HEK293 (cell line): ENCODE results near the gene CPTP.

Source experiments
- CTCF ChIA-PET: fragments of 350-600 bp; formaldehyde crosslinking; extraction: SDS; loops from one replicate; lab custom pipeline; 2021; ENCODE audit warnings: antibody characterized with exemption; lab: Yijun Ruan, JAX
- POLR2A ChIA-PET: fragments of 300-600 bp; formaldehyde crosslinking; extraction: SDS; loops from one replicate; lab custom pipeline; 2020; ENCODE audit warnings: antibody characterized with exemption, inconsistent platforms; lab: Yijun Ruan, JAX
- H3K27ac ChIP-seq: fragments of 200-500 bp; sonication (Bioruptor generic); 2 replicates; pipeline ENCODE4 v1.5.1; 2014; ENCODE audit warnings: low read depth, low read length, control low read depth, inconsistent platforms; ENCODE audit errors: extremely low read depth
- H3K36me3 ChIP-seq, 2 experiments: fragments of 200-500 bp in 1 of 2; sonication (Bioruptor generic) in 1 of 2; 1 replicate in 1 of 2; 2 replicates in 1 of 2; pipeline ENCODE4 v1.5.1; 2014 to 2017; ENCODE audit warnings: inconsistent platforms in 2 of 2, low read length in 2 of 2; ENCODE audit not compliant: control insufficient read depth in 2 of 2, insufficient read depth in 1 of 2
- H3K4me1 ChIP-seq: fragments of 200-500 bp; sonication (Bioruptor generic); 2 replicates; pipeline ENCODE4 v1.5.1; 2014; ENCODE audit warnings: mild to moderate bottlenecking, low read length, inconsistent platforms; ENCODE audit not compliant: control insufficient read depth, insufficient read depth
- H3K4me3 ChIP-seq: 2 replicates; pipeline ENCODE4 v1.5.1; 2011; ENCODE audit warnings: low read depth, mild to moderate bottlenecking, control low read depth, low read length, moderate library complexity
- H3K9me3 ChIP-seq: fragments of 200-500 bp; sonication (Bioruptor generic); 2 replicates; pipeline ENCODE4 v1.5.1; 2014; ENCODE audit warnings: low read depth, low read length, inconsistent platforms; ENCODE audit not compliant: control insufficient read depth, insufficient read depth
- HIC1 ChIP-seq: fragments of 450-650 bp; formaldehyde crosslinking; IDR thresholded peaks from 2 replicates; pipeline ENCODE4 v1.5.1; 2016; ENCODE audit warnings: missing biosample characterization, missing genetic modification characterization
- PRDM1 ChIP-seq: fragments of 450-650 bp; formaldehyde crosslinking; IDR thresholded peaks from 2 replicates; pipeline ENCODE4; 2016; ENCODE audit warnings: missing biosample characterization, missing genetic modification characterization
- PRDM4 ChIP-seq: fragments of 450-650 bp; formaldehyde crosslinking; IDR thresholded peaks from 2 replicates; pipeline ENCODE4 v1.5.1; 2017; ENCODE audit warnings: missing biosample characterization, missing genetic modification characterization
- REST ChIP-seq: fragments of 450-650 bp; formaldehyde crosslinking; IDR thresholded peaks from 2 replicates; pipeline ENCODE4 v1.5.1; 2016; ENCODE audit warnings: missing biosample characterization, missing genetic modification characterization
- ZIC2 ChIP-seq: fragments of 450-650 bp; formaldehyde crosslinking; IDR thresholded peaks from 2 replicates; pipeline ENCODE4 v1.5.1; 2016; ENCODE audit warnings: missing biosample characterization, missing genetic modification characterization
- ZNF10 ChIP-seq: fragments of 450-650 bp; formaldehyde crosslinking; IDR thresholded peaks from 2 replicates; pipeline ENCODE4 v1.5.1; 2017; ENCODE audit warnings: missing biosample characterization, missing genetic modification characterization
- ZNF174 ChIP-seq: fragments of 450-650 bp; formaldehyde crosslinking; IDR thresholded peaks from 2 replicates; pipeline ENCODE4 v1.5.0; 2017; ENCODE audit warnings: missing biosample characterization, mild to moderate bottlenecking, missing genetic modification characterization
- ZNF341 ChIP-seq: fragments of 450-650 bp; formaldehyde crosslinking; IDR thresholded peaks from 2 replicates; pipeline ENCODE4; 2016; ENCODE audit warnings: low read depth, missing biosample characterization, missing genetic modification characterization
- ZNF362 ChIP-seq: fragments of 450-650 bp; formaldehyde crosslinking; IDR thresholded peaks from 2 replicates; pipeline ENCODE4 v1.5.1; 2016; ENCODE audit warnings: missing biosample characterization, missing genetic modification characterization
- ZNF791 ChIP-seq: fragments of 450-650 bp; formaldehyde crosslinking; IDR thresholded peaks from 2 replicates; pipeline ENCODE4 v1.5.1; 2016; ENCODE audit warnings: missing biosample characterization, missing genetic modification characterization
- ZNF792 ChIP-seq: fragments of 450-650 bp; formaldehyde crosslinking; IDR thresholded peaks from 2 replicates; pipeline ENCODE4 v1.5.1; 2016; ENCODE audit warnings: missing biosample characterization, missing genetic modification characterization
- ZSCAN5A ChIP-seq: fragments of 450-650 bp; formaldehyde crosslinking; IDR thresholded peaks from 2 replicates; pipeline ENCODE4 v1.5.1; 2016; ENCODE audit warnings: missing biosample characterization, missing genetic modification characterization
- TF ChIP-seq, protein P1 (sequence below): fragments of 450-650 bp; formaldehyde crosslinking; IDR thresholded peaks from 2 replicates; pipeline ENCODE4 v1.5.1; 2016; ENCODE audit warnings: missing biosample characterization, missing genetic modification characterization
- TF ChIP-seq, protein P2 (sequence below): fragments of 450-650 bp; formaldehyde crosslinking; conservative IDR thresholded peaks from 2 replicates; pipeline ENCODE4 v1.5.1; 2016; ENCODE audit warnings: low read depth, missing biosample characterization, missing genetic modification characterization

CPTP gene

DNA sequence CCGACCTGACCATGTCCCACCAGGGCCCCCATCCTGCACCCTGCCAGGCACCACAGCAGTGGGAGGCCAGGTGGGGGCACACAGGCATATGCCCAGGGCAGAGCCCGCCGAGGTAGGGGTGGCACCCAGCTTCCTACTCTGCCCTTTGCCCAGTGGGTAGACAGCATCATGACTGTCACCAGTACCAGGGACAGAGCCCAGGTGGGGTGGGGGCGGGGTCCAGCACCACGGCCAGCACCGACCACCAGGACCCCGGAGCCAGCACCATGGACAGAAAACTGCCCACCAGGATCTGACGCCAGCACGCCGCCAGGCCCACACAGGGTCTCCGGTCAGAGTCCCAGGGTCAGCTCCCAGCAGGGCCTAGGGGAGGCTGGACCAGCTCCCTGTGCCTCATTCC, 10.2 kb downstream of the CPTP start:
- H3K9me3 ChIP-seq, result no peaks in the 10 kb centered on the region
- POLR2A ChIA-PET, result interaction anchor here (0.6 to 2.4 kb wide), 6 partner anchors 10 to 218 kb away, joined by 3 to 7 read pairs (median 3); no protein-coding TSS in a partner anchor
- H3K27ac ChIP-seq, result no peak overlapping the region
- TF ChIP-seq PRDM4 (tag by site-specific recombination) (no peak), ZNF792 (tag by site-specific recombination) (no peak), ZNF341 (tag by site-specific recombination) (no peak), ZNF10 (tag by site-specific recombination) (no peak), ZIC2 (tag by site-specific recombination) (no peak), ZNF791 (tag by site-specific recombination) (no peak), ZSCAN5A (tag by site-specific recombination) (no peak), ZNF362 (tag by site-specific recombination) (no peak), HIC1 (tag by site-specific recombination) (peak; percentile 62; the same call in 1 of the 2 replicates), ZNF174 (no peak), REST (tag by site-specific recombination) (peak; percentile 100), PRDM1 (tag by site-specific recombination) (no peak)
- TF ChIP-seq, protein P1, sequence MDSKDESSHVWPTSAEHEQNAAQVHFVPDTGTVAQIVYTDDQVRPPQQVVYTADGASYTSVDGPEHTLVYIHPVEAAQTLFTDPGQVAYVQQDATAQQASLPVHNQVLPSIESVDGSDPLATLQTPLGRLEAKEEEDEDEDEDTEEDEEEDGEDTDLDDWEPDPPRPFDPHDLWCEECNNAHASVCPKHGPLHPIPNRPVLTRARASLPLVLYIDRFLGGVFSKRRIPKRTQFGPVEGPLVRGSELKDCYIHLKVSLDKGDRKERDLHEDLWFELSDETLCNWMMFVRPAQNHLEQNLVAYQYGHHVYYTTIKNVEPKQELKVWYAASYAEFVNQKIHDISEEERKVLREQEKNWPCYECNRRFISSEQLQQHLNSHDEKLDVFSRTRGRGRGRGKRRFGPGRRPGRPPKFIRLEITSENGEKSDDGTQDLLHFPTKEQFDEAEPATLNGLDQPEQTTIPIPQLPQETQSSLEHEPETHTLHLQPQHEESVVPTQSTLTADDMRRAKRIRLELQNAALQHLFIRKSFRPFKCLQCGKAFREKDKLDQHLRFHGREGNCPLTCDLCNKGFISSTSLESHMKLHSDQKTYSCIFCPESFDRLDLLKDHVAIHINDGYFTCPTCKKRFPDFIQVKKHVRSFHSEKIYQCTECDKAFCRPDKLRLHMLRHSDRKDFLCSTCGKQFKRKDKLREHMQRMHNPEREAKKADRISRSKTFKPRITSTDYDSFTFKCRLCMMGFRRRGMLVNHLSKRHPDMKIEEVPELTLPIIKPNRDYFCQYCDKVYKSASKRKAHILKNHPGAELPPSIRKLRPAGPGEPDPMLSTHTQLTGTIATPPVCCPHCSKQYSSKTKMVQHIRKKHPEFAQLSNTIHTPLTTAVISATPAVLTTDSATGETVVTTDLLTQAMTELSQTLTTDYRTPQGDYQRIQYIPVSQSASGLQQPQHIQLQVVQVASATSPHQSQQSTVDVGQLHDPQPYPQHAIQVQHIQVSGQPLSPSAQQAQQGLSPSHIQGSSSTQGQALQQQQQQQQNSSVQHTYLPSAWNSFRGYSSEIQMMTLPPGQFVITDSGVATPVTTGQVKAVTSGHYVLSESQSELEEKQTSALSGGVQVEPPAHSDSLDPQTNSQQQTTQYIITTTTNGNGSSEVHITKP, result no peak
- TF ChIP-seq, protein P2, sequence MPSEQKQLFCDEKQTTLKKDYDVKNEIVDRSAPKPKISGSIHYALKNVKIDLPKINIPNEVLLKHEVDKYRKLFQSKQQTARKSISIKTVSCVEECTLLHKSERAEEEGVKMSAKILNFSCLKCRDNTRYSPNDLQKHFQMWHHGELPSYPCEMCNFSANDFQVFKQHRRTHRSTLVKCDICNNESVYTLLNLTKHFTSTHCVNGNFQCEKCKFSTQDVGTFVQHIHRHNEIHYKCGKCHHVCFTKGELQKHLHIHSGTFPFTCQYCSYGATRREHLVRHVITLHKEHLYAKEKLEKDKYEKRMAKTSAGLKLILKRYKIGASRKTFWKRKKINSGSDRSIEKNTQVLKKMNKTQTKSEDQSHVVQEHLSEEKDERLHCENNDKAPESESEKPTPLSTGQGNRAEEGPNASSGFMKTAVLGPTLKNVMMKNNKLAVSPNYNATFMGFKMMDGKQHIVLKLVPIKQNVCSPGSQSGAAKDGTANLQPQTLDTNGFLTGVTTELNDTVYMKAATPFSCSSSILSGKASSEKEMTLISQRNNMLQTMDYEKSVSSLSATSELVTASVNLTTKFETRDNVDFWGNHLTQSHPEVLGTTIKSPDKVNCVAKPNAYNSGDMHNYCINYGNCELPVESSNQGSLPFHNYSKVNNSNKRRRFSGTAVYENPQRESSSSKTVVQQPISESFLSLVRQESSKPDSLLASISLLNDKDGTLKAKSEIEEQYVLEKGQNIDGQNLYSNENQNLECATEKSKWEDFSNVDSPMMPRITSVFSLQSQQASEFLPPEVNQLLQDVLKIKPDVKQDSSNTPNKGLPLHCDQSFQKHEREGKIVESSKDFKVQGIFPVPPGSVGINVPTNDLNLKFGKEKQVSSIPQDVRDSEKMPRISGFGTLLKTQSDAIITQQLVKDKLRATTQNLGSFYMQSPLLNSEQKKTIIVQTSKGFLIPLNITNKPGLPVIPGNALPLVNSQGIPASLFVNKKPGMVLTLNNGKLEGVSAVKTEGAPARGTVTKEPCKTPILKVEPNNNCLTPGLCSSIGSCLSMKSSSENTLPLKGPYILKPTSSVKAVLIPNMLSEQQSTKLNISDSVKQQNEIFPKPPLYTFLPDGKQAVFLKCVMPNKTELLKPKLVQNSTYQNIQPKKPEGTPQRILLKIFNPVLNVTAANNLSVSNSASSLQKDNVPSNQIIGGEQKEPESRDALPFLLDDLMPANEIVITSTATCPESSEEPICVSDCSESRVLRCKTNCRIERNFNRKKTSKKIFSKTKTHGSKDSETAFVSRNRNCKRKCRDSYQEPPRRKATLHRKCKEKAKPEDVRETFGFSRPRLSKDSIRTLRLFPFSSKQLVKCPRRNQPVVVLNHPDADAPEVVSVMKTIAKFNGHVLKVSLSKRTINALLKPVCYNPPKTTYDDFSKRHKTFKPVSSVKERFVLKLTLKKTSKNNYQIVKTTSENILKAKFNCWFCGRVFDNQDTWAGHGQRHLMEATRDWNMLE (tag by site-specific recombination), result no peak
- TF ChIP-seq, all 188 proteins: peak for 2
- Histone ChIP-seq H3K4me3 (no peak overlapping the region), H3K4me1 (no peaks in the 10 kb centered on the region), H3K36me3 (peaks cover 0 to 56% of the 10 kb centered on the region in 2 experiments; a peak in 1 of 3 replicates)
- CTCF ChIA-PET, result no interaction called here
